ENCODE results near the gene NUP93.

NUP93 gene

DNA sequence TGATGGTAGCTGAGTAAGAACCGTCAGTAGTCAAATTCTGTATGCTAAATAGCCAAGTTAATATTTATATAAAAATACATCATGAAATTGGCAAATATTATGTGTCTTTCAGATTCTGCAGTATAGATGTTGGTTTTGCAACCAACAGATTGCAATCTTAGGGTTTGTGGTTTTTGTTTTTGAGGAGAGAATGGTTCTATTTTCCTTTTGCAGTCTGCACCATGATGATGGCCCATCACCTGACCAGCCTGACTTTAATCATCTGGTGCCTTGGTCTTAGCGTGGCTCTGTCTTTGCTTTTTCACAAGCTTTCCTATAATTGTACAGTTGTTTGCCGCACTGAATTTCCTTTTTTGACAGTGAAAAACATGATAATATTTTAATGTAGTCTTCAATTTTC lies 50.7 kb downstream of the NUP93 start:
- H3K4me3 ChIP-seq (ENCODE audit: low read depth, low read length), result no peak overlapping the region
- TF ChIP-seq, protein P1, sequence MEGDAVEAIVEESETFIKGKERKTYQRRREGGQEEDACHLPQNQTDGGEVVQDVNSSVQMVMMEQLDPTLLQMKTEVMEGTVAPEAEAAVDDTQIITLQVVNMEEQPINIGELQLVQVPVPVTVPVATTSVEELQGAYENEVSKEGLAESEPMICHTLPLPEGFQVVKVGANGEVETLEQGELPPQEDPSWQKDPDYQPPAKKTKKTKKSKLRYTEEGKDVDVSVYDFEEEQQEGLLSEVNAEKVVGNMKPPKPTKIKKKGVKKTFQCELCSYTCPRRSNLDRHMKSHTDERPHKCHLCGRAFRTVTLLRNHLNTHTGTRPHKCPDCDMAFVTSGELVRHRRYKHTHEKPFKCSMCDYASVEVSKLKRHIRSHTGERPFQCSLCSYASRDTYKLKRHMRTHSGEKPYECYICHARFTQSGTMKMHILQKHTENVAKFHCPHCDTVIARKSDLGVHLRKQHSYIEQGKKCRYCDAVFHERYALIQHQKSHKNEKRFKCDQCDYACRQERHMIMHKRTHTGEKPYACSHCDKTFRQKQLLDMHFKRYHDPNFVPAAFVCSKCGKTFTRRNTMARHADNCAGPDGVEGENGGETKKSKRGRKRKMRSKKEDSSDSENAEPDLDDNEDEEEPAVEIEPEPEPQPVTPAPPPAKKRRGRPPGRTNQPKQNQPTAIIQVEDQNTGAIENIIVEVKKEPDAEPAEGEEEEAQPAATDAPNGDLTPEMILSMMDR (IDR thresholded peaks at IDR 0.05; ENCODE audit: low read depth, low read length), result no peak

DNA sequence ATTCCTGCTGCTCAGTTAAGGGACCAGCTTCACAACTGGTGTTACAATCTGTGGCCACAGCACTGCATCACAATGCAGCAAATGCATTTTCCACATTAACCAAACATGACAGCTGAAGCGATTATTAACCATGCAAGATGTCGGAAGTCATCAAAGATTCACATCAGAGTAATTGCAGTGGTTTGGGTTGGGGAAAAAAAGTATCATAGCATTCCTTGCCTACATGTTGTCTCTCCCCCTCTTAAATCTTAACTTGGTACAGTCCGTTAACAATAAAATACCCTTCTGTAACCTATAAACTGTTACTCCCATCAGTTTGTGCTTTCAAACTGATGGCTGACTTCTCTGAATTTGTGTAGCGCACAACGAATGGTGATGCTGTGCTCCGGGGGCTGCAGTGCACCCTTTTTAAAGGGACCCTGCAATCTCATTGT lies 51.6 kb downstream of the NUP93 start:
- H3K4me3 ChIP-seq (ENCODE audit: low read depth, low read length), result no peak overlapping the region

GRCh38 chr16:56783344-56783743 lies 53.4 kb downstream of the NUP93 start:
- TF ChIP-seq, protein P1 (IDR thresholded peaks at IDR 0.05; ENCODE audit: low read depth, low read length), result no peak
- no peak overlapping the region for H3K4me3 ChIP-seq (ENCODE audit: low read depth, low read length)

More for the DNA sequence above, 51.6 kb downstream of the NUP93 start:
- TF ChIP-seq, protein P1 (IDR thresholded peaks at IDR 0.05; ENCODE audit: low read depth, low read length), result no peak

DNA sequence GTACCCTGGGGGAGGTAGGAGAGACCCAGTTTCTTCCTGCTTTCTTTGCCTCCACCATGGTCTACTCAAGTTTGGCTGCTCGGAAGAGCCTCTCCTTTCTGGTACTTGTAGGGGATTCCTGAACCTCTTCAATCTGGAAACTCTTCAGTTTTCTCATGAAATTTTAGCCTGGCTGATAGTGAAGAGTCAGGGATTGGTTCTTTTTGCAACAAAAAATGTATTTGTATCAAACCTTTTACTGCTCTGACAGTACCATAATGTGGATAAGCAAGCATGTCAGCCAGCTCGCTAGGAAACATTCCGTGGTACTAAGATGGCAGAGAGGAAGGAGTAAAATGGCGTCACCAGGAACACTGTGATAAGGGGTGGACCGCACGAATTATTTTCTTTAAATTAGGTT lies 55.4 kb downstream of the NUP93 start:
- H3K4me3 ChIP-seq (ENCODE audit: low read depth, low read length), result no peak overlapping the region
- TF ChIP-seq, protein P1 (IDR thresholded peaks at IDR 0.05; ENCODE audit: low read depth, low read length), result no peak

- TF ChIP-seq, protein P1 (IDR thresholded peaks at IDR 0.05; ENCODE audit: low read depth, low read length), result no peak
- H3K4me3 ChIP-seq (ENCODE audit: low read depth, low read length), result no peak overlapping the region
These were observed 57.2 kb downstream of the NUP93 start for GRCh38 chr16:56787167-56787566.

DNA sequence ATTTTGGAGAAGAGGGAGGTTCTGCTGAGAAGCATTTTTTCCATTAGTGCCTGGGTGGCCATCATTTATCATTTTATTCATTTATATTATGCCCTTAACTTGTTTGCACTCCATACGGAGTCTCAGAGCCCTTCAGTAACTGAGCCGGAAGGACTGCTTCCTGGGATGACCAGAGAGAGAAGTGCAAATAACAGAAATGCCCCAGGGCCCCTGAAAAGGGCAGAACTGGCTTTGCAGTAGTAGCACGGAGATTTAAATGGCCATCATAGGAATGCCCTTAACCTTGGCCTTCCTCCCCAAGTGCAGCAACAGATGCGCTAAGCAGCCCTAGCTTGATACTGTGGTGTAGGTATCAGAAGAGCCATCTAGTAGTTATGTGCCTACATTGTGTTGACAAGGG lies 58.5 kb downstream of the NUP93 start:
- TF ChIP-seq, protein P1 (IDR thresholded peaks at IDR 0.05; ENCODE audit: low read depth, low read length), result no peak

GRCh38 chr16:56789360-56789759 lies 59.4 kb downstream of the NUP93 start:
- TF ChIP-seq, protein P1 (IDR thresholded peaks at IDR 0.05; ENCODE audit: low read depth, low read length), result 0 out of 2 replicates have a peak, but pooled peaks have one; percentile 23
- H3K4me3 ChIP-seq (ENCODE audit: low read depth, low read length), result no peak overlapping the region

More for the DNA sequence above, 58.5 kb downstream of the NUP93 start:
- H3K4me3 ChIP-seq (ENCODE audit: low read depth, low read length), result no peak overlapping the region

Measured in WI38 (cell line).